Medulla oblongata (tissue), 1 donor: ENCODE data around the gene PHKG1.
A peak's percentile ranks its signal among the peaks of the same experiment; 100 is the strongest.
"Not testable (repeated sequence)": the region's sequence is repeated elsewhere in the genome, so short reads cannot be mapped to it uniquely, and the experiment has no call there.

Source experiments
- DNase-seq: peaks from one replicate; pipeline ENCODE4 v3.0.0-alpha.2; 2015; ENCODE audit errors: extremely low spot score

The PHKG1 gene

DNA sequence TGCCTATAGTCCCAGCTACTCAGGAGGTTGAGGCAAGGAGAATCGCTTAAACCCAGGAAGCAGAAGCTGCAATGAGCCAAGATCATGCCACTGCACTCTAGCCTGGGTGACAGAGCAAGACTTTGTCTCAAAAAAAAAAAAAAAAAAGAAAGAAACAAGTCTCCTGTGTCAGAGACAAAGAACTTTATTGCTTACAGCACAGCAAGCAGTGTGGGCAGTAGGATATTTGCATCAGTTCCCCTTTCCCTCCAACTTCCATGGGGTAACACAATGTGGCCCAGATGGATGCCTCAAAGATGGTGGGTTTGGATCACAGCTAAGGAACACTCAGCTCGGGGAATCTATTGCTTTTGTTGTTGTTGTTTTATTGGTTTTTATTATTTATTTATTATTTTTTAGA lies 47.0 kb downstream of the PHKG1 start:
- not testable (repeated sequence) for DNase-seq

- DNase-seq: no peak
These were observed 52.0 kb downstream of the PHKG1 start for GRCh38 chr7:56040730-56041129.

- peak; percentile 54 for DNase-seq
These were observed 58.9 kb downstream of the PHKG1 start for GRCh38 chr7:56033671-56034432.

DNA sequence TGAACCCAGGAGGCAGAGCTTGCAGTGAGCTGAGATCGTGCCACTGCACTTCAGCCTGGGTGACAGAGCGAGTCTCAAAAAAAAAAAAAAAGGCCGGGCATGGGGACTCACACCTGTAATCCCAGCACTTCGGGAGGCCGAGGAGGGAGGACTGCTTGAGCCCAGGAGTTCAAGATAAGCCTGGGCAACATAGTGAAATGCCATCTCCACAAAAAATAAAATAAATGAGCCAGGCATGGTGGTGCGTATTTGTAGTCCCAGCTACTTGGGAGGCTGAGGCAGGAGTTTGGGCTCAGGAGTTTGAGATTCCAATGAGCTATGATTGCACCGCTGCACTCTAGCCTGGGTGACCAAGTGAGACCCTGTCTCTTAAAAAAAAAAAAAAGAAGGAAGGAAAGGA lies 60.2 kb downstream of the PHKG1 start:
- DNase-seq: not testable (repeated sequence)

DNA sequence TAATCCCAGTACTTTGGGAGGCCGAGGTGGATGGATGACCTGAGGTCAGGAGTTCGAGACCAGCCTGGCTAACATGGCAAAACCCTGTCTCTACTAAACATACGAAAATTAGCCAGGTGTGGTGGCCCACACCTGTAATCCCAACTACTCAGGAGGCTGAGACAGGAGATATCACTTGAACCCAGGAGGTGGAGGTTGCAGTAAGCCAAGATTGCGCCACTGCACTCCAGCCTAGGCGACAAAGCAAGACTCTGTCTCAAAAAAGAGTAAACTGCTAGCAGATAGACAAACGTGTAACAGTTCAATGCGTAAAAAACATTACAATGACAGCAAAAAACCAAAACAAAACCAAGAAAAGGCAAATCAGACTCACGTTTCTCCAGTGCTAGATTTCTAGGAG lies 61.2 kb downstream of the PHKG1 start:
- not testable (repeated sequence) for DNase-seq

DNA sequence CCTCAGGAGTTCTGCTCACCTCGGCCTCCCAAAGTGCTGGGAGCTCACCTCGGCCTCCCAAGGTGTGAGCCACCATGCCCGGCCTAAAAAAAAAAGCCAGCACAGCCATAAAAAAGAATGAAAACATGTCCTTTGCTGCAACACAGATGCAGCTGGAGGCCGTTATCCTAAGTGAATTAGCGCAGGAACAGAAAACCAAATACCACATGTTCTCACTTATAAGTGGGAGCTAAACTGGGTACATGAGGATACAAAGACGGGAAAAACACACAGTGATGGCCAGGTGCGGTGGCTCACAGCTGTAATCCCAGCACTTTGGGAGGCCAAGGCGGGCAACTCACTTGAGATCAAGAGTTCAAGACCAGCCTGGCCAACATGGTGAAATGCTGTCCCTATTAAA lies 62.4 kb downstream of the PHKG1 start:
- DNase-seq: no peak
